Measurements from ENCODE around the gene LDAH. TPM values are rescaled to one million over a fixed set of nuclear protein-coding genes. Genes with fewer than 3 reads are reported as not detected.

Gene LDAH
- total RNA-seq, 1 donor from 2014 or later, result 15.6 TPM

DNA sequence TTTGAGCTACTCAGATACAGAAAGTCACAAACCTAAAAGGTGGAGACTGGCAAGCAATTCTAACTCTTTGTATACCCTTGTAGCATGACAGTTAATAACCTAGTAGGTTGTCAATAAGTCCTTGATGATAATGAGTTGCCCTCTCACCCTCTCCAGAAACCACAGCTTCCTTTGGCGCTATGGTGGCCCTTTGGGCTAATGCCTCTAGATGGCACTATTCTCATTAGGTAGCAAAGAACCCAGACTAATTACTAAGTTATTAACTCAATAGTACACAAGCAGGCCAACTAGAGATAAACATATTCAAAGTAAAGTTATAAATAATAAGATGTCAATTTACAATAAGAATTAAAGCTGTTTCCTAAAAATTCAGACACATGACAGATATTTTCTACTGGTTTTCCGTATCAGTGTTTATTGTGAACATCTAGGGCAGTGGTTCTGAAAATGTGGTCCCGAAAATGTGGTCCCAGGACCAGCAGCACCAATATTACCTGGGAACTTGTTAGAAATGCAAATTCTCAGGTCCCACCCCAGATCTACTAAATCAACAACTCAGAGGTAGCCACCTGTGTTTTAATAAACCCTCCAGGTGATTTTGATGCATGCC, 41.1 kb downstream of the LDAH start:
- H3K27ac ChIP-seq, result no peak overlapping the region
- intact Hi-C loops (cut with DNase I), result loop anchor here (2.0 kb wide), 1 partner anchor 181 kb away; no protein-coding TSS in a partner anchor
- no peaks in the 10 kb centered on the region for H3K9me3 ChIP-seq
- peak; percentile 20 to 64 (median 56) for TF ChIP-seq CTCF (IDR thresholded peaks at IDR 0.05)
- H3K27me3 ChIP-seq, result no peaks in the 10 kb centered on the region
- H3K4me3 ChIP-seq, result no peak overlapping the region
- no peak for DNase-seq (ENCODE audit: low spot score in 2 of 2)
- H3K4me1 ChIP-seq, result no peaks in the 10 kb centered on the region
- no peaks in the 10 kb centered on the region for H3K36me3 ChIP-seq

GRCh38 chr2:20771299-20771698, 51.6 kb downstream of the LDAH start:
- Histone ChIP-seq H3K9me3 (no peaks in the 10 kb centered on the region), H3K4me3 (no peak overlapping the region), H3K27me3 (no peaks in the 10 kb centered on the region), H3K27ac (no peak overlapping the region), H3K4me1 (no peaks in the 10 kb centered on the region), H3K36me3 (peaks cover 0 to 16% of the 10 kb centered on the region in 2 donors)
- intact Hi-C loops (cut with DNase I), result no loop called here
- no peak for DNase-seq (ENCODE audit: low spot score in 2 of 2)
- no peak for TF ChIP-seq CTCF (IDR thresholded peaks at IDR 0.05)

- TF ChIP-seq CTCF (IDR thresholded peaks at IDR 0.05), result no peak
- no peak for DNase-seq (ENCODE audit: low spot score in 2 of 2)
- Histone ChIP-seq H3K27ac (no peak overlapping the region), H3K27me3 (no peaks in the 10 kb centered on the region), H3K4me1 (no peaks in the 10 kb centered on the region), H3K4me3 (no peak overlapping the region), H3K9me3 (no peaks in the 10 kb centered on the region), H3K36me3 (peaks cover 0 to 7% of the 10 kb centered on the region in 2 donors)
- intact Hi-C loops (cut with DNase I), result no loop called here
Observed at GRCh38 chr2:20766798-20767644, 55.9 kb downstream of the LDAH start.

- Histone ChIP-seq H3K4me1 (no peaks in the 10 kb centered on the region), H3K36me3 (peaks cover 0 to 7% of the 10 kb centered on the region in 2 donors), H3K27ac (no peak overlapping the region), H3K27me3 (no peaks in the 10 kb centered on the region), H3K9me3 (no peaks in the 10 kb centered on the region), H3K4me3 (no peak overlapping the region)
- TF ChIP-seq CTCF (IDR thresholded peaks at IDR 0.05), result no peak
- DNase-seq (ENCODE audit: low spot score in 2 of 2), result no peak
- intact Hi-C loops (cut with DNase I), result no loop called here
Observed at GRCh38 chr2:20766213-20766612, 56.7 kb downstream of the LDAH start.

GRCh38 chr2:20762945-20763683, 59.8 kb downstream of the LDAH start:
- H3K27ac ChIP-seq, result peak overlapping the region in 1 of 2 donors; percentile 38
- intact Hi-C loops (cut with DNase I), result no loop called here
- DNase-seq (ENCODE audit: low spot score in 2 of 2), result no peak

More at GRCh38 chr2:20762945-20763683, 59.8 kb downstream of the LDAH start:
- Histone ChIP-seq H3K9me3 (no peaks in the 10 kb centered on the region), H3K4me3 (no peak overlapping the region), H3K27me3 (no peaks in the 10 kb centered on the region), H3K4me1 (no peaks in the 10 kb centered on the region), H3K36me3 (peaks cover 0 to 5% of the 10 kb centered on the region in 2 donors)
- no peak for TF ChIP-seq CTCF (IDR thresholded peaks at IDR 0.05)
